ENCODE data around the gene SLC3A2.

DNA sequence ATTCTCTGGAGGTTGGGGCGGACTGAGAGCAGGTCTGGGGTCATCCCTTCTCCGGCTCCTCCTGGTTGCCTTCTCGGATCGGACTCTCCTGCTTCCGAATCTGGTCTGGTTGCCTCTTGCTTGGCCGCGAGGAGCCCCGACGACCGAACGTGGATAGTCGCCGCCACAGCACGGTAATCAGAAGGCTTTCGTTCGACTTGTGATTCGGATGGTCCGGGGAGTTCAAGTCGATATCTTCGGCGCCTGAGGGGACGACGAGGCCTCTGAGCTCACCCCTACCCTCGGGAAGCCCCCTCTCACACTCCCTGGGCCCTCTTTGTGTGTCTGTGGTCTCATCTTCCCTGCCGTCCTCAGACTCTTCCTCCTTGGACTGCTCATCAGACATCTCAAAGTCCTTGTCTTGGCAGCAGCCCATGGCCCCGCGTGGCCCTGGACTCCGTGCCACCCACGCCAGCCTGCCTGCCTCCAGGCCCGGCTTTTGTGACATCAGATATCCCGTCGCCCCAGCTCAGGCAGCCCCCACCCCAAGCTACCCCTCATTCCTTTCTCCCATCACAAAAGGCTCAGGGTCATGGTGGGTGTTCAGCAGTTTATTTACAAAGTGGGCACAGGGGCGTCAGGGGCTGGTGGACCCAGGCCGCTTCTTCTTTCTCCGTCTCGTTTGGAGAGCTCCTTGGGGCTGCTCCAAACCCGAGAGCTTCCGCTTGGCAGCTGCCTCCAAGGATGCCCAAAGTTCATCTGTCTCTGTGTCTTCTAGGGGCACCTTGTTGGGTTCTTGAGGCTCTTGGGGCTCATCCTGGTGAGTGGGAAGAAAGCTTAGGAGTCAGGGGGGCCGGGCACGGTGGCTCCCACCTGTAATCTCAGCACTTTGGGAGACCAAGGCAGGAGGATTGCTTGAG is 48.1 kb upstream of the SLC3A2 start, which contains the start of gene TEX54:
- TF ChIP-seq, protein P1, sequence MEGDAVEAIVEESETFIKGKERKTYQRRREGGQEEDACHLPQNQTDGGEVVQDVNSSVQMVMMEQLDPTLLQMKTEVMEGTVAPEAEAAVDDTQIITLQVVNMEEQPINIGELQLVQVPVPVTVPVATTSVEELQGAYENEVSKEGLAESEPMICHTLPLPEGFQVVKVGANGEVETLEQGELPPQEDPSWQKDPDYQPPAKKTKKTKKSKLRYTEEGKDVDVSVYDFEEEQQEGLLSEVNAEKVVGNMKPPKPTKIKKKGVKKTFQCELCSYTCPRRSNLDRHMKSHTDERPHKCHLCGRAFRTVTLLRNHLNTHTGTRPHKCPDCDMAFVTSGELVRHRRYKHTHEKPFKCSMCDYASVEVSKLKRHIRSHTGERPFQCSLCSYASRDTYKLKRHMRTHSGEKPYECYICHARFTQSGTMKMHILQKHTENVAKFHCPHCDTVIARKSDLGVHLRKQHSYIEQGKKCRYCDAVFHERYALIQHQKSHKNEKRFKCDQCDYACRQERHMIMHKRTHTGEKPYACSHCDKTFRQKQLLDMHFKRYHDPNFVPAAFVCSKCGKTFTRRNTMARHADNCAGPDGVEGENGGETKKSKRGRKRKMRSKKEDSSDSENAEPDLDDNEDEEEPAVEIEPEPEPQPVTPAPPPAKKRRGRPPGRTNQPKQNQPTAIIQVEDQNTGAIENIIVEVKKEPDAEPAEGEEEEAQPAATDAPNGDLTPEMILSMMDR (conservative IDR thresholded peaks at IDR 0.05) = no peak
- no peak for TF ChIP-seq EZH2 (IDR thresholded peaks at IDR 0.05; ENCODE audit: low read depth)
